Mesendoderm (in vitro differentiated cells): ENCODE results near the gene CD52.

Experiments
- DNase-seq: peaks from one replicate; pipeline ENCODE4 v3.0.0; 2013
- H2AK5ac ChIP-seq: 2 replicates; pipeline ENCODE4 v1.6.1; 2013; ENCODE audit warnings: low read length, inconsistent platforms
- H2BK120ac ChIP-seq: 2 replicates; pipeline ENCODE4 v1.6.1; 2013; ENCODE audit warnings: low read depth, mild to moderate bottlenecking, low read length, moderate library complexity, mixed read lengths
- H2BK15ac ChIP-seq: replicated peaks from 2 replicates; pipeline ENCODE4 v1.6.1; 2013; ENCODE audit warnings: low read depth, mild to moderate bottlenecking, moderate library complexity
- H2BK5ac ChIP-seq: 2 replicates; pipeline ENCODE4 v1.6.1; 2013; ENCODE audit warnings: low read length, inconsistent platforms
- H3K18ac ChIP-seq: 2 replicates; pipeline ENCODE4 v1.6.1; 2013; ENCODE audit warnings: mild to moderate bottlenecking, low read length, mixed read lengths
- H3K23ac ChIP-seq: one replicate; pipeline ENCODE4 v1.6.1; 2013; ENCODE audit warnings: low read length
- H3K27ac ChIP-seq: 2 replicates; pipeline ENCODE4 v1.5.1; 2013; ENCODE audit warnings: low read depth, mild to moderate bottlenecking, inconsistent platforms, low read length, moderate library complexity
- H3K27me3 ChIP-seq: 2 replicates; pipeline ENCODE4 v1.6.1; 2013; ENCODE audit warnings: low read length, control low read depth, mild to moderate bottlenecking, inconsistent platforms; ENCODE audit not compliant: insufficient read depth, poor library complexity
- H3K36me3 ChIP-seq: 2 replicates; pipeline ENCODE4 v1.6.1; 2013; ENCODE audit warnings: low read length, inconsistent platforms; ENCODE audit not compliant: control insufficient read depth, insufficient read depth
- H3K4ac ChIP-seq: one replicate; pipeline ENCODE4 v1.6.1; 2013; ENCODE audit warnings: low read depth, mild to moderate bottlenecking, low read length, moderate library complexity
- H3K4me1 ChIP-seq: 2 replicates; pipeline ENCODE4 v1.6.1; 2013; ENCODE audit warnings: low read depth, low read length, inconsistent platforms; ENCODE audit not compliant: control insufficient read depth
- H3K4me2 ChIP-seq: 2 replicates; pipeline ENCODE4 v1.6.1; 2013; ENCODE audit warnings: low read length
- H3K4me3 ChIP-seq: 2 replicates; pipeline ENCODE4 v1.5.1; 2013; ENCODE audit warnings: mild to moderate bottlenecking, low read length
- H3K56ac ChIP-seq: one replicate; pipeline ENCODE4 v1.6.1; 2013; ENCODE audit warnings: low read length
- H3K79me1 ChIP-seq: 2 replicates; pipeline ENCODE4 v1.6.1; 2013; ENCODE audit warnings: low read length, inconsistent platforms
- H3K79me2 ChIP-seq: 2 replicates; pipeline ENCODE4 v1.6.1; 2013; ENCODE audit warnings: mild to moderate bottlenecking, low read length; ENCODE audit not compliant: control insufficient read depth, insufficient read depth
- H3K9ac ChIP-seq: 2 replicates; pipeline ENCODE4 v1.6.1; 2013; ENCODE audit warnings: low read length, inconsistent platforms
- H4K5ac ChIP-seq: one replicate; pipeline ENCODE4 v1.6.1; 2013; ENCODE audit warnings: low read length
- H4K8ac ChIP-seq: one replicate; pipeline ENCODE4 v1.6.1; 2013; ENCODE audit warnings: low read depth, mild to moderate bottlenecking, control low read depth, low read length, moderate library complexity
- WGBS: extraction: QIAGEN DNeasy Blood & Tissue Kit; methylation state at CpG from one replicate; pipeline ENCODE4 v1.1.7; 2013; ENCODE audit warnings: low lambda C conversion rate, missing lambda C conversion rate; ENCODE audit not compliant: insufficient coverage; ENCODE audit errors: extremely low coverage; 5-methylcytosine and 5-hydroxymethylcytosine counted together

Gene CD52

GRCh38 chr1:26276432-26276838, 41.3 kb upstream of the CD52 start:
- Histone ChIP-seq H2BK15ac (no peak overlapping the region), H3K9ac (no peak overlapping the region), H2BK5ac (no peak overlapping the region), H3K4me2 (no peak overlapping the region), H4K8ac (no peak overlapping the region), H3K27ac (no peak overlapping the region), H3K23ac (no peak overlapping the region), H3K27me3 (no peaks in the 10 kb centered on the region), H2AK5ac (no peak overlapping the region), H4K5ac (no peak overlapping the region), H3K79me2 (no peaks in the 10 kb centered on the region), H2BK120ac (no peak overlapping the region), H3K18ac (no peak overlapping the region), H3K4me1 (peaks cover 8% of the 10 kb centered on the region), H3K79me1 (peaks cover 1% of the 10 kb centered on the region), H3K36me3 (peaks cover 23% of the 10 kb centered on the region), H3K56ac (no peak overlapping the region), H3K4me3 (no peak overlapping the region), H3K4ac (no peak overlapping the region)
- no CpG with 5 or more reads among the region's 2 CpGs for WGBS
- DNase-seq, result no peak

GRCh38 chr1:26277261-26277661, 40.5 kb upstream of the CD52 start:
- H3K4me2 ChIP-seq, result no peak overlapping the region
- no peak overlapping the region for H3K56ac ChIP-seq
- peaks cover 19% of the 10 kb centered on the region for H3K36me3 ChIP-seq
- H3K4ac ChIP-seq, result no peak overlapping the region
- no peak for DNase-seq
- no peak overlapping the region for H2BK5ac ChIP-seq
- peaks cover 1% of the 10 kb centered on the region for H3K79me1 ChIP-seq
- no peak overlapping the region for H4K5ac ChIP-seq
- H3K18ac ChIP-seq, result no peak overlapping the region
- H3K23ac ChIP-seq, result no peak overlapping the region
- no peak overlapping the region for H2BK15ac ChIP-seq
- H4K8ac ChIP-seq, result no peak overlapping the region
- no CpG with 5 or more reads among the region's 3 CpGs for WGBS
- H3K4me1 ChIP-seq, result peaks cover 13% of the 10 kb centered on the region
- H3K4me3 ChIP-seq, result no peak overlapping the region
- no peak overlapping the region for H2AK5ac ChIP-seq
- no peak overlapping the region for H2BK120ac ChIP-seq
- no peak overlapping the region for H3K9ac ChIP-seq
- H3K79me2 ChIP-seq, result no peaks in the 10 kb centered on the region
- H3K27ac ChIP-seq, result no peak overlapping the region
- H3K27me3 ChIP-seq, result no peaks in the 10 kb centered on the region

GRCh38 chr1:26277719-26278118, 40.0 kb upstream of the CD52 start:
- H2BK120ac ChIP-seq, result no peak overlapping the region
- no peak overlapping the region for H3K4ac ChIP-seq
- no peak overlapping the region for H3K4me3 ChIP-seq
- no peak overlapping the region for H3K23ac ChIP-seq
- H3K56ac ChIP-seq, result no peak overlapping the region
- no peak overlapping the region for H3K4me2 ChIP-seq
- peaks cover 19% of the 10 kb centered on the region for H3K36me3 ChIP-seq
- no CpG with 5 or more reads among the region's 1 CpG for WGBS
- no peak overlapping the region for H2BK15ac ChIP-seq
- H3K9ac ChIP-seq, result no peak overlapping the region
- no peaks in the 10 kb centered on the region for H3K79me2 ChIP-seq
- H4K8ac ChIP-seq, result no peak overlapping the region
- peaks cover 1% of the 10 kb centered on the region for H3K79me1 ChIP-seq
- no peak overlapping the region for H4K5ac ChIP-seq
- peaks cover 13% of the 10 kb centered on the region for H3K4me1 ChIP-seq
- no peak overlapping the region for H2BK5ac ChIP-seq
- no peaks in the 10 kb centered on the region for H3K27me3 ChIP-seq
- no peak overlapping the region for H3K27ac ChIP-seq
- no peak overlapping the region for H3K18ac ChIP-seq
- DNase-seq, result no peak
- H2AK5ac ChIP-seq, result no peak overlapping the region

GRCh38 chr1:26278303-26278702, 39.5 kb upstream of the CD52 start:
- Histone ChIP-seq H3K18ac (no peak overlapping the region), H4K8ac (no peak overlapping the region), H3K36me3 (peaks cover 19% of the 10 kb centered on the region), H3K4ac (no peak overlapping the region), H3K9ac (no peak overlapping the region), H3K4me2 (no peak overlapping the region), H2BK5ac (no peak overlapping the region), H3K4me1 (peaks cover 13% of the 10 kb centered on the region), H3K79me1 (peaks cover 1% of the 10 kb centered on the region), H2BK120ac (no peak overlapping the region), H3K27ac (no peak overlapping the region), H3K4me3 (no peak overlapping the region), H2AK5ac (no peak overlapping the region), H4K5ac (no peak overlapping the region), H3K56ac (no peak overlapping the region), H2BK15ac (no peak overlapping the region), H3K79me2 (no peaks in the 10 kb centered on the region), H3K23ac (no peak overlapping the region), H3K27me3 (no peaks in the 10 kb centered on the region)
- no CpG with 5 or more reads among the region's 4 CpGs for WGBS
- DNase-seq, result no peak

- no peak overlapping the region for H3K18ac ChIP-seq
- H3K27ac ChIP-seq, result peak overlapping the region; percentile 5
Observed at GRCh38 chr1:26278724-26279455, 38.9 kb upstream of the CD52 start.

More at GRCh38 chr1:26278724-26279455, 38.9 kb upstream of the CD52 start:
- Histone ChIP-seq H3K56ac (peak overlapping the region; percentile 91), H4K5ac (no peak overlapping the region), H3K4me2 (peak overlapping the region; percentile 78), H3K9ac (peak overlapping the region; percentile 70), H4K8ac (no peak overlapping the region), H3K79me2 (no peaks in the 10 kb centered on the region), H3K4me3 (no peak overlapping the region), H3K36me3 (peaks cover 19% of the 10 kb centered on the region), H2BK15ac (no peak overlapping the region), H3K23ac (no peak overlapping the region), H3K79me1 (peaks cover 1% of the 10 kb centered on the region), H2BK5ac (no peak overlapping the region), H3K4me1 (peaks cover 13% of the 10 kb centered on the region), H2BK120ac (no peak overlapping the region), H2AK5ac (no peak overlapping the region), H3K27me3 (no peaks in the 10 kb centered on the region), H3K4ac (no peak overlapping the region)
- WGBS, result no CpG with 5 or more reads among the region's 9 CpGs
- no peak for DNase-seq
